ENCODE data around the gene GAS7.
"Not testable (repeated sequence)": the region's sequence is repeated elsewhere in the genome, so short reads cannot be mapped to it uniquely, and the experiment has no call there.

The GAS7 gene

GRCh38 chr17:10105513-10106001 is 92.8 kb downstream of the GAS7 start:
- DNase-seq = no peak

DNA sequence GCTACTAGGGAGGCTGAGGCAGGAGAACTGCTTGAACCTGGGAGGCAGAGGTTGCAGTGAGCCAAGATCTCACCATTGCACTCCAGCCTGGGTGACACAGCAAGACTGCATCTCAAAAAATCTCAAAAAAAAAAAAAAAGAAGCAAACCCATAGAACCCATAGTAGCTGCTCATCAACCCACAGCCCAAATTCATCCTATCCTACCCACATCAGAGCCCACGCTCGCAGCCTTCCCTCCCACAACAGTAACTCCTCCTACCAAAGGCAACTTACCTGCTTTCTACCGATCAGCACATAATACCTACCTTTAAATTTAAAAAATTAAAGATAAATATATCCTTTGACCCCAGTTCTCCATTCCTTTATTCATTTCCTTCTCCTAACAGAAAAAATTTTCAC is 94.7 kb downstream of the GAS7 start:
- DNase-seq = no peak

DNA sequence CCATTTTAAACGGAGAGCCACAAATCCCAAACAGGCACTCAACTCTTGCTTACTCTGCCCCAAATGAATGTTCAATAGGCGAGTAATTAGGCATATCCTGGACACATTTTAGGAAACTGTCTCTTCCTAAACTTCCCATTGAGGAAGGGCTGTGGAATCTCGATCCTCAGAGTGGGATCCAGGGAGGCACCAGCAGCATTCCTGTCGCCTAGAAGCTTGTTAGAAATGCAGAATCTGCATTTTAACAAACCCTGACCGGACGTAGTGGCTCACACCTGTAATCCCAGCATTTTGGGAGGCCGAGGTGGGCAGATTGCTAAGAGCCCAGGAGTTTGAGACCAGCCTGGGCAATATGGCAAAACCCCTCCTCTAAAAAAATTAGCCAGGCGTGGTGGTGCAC is 95.6 kb downstream of the GAS7 start:
- DNase-seq = no peak

DNA sequence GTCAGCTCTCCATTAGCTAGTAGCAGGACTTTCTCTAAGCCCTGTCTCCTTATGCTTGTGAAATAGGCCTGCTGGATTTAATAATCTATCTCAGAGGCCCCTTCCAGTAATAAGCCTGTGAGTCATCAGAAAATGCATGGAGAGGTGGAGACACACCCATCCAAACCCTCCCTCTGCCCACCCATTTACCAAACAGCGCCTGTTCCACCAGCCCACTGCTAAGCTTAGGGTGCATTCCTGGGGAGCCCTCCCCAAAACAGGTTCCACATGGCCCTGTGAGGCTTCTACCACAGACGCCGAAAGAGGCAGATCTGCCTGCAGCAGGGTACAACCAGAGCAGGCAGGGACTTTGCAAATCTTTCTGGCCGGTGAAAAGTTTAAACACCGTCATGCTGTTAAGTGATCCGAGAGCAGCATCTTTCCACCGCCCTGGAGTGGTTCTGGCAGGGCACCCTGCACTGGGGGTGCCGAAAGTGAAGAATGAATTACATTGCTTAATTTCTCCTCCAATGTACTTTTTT is 99.3 kb downstream of the GAS7 start:
- DNase-seq = no peak

DNA sequence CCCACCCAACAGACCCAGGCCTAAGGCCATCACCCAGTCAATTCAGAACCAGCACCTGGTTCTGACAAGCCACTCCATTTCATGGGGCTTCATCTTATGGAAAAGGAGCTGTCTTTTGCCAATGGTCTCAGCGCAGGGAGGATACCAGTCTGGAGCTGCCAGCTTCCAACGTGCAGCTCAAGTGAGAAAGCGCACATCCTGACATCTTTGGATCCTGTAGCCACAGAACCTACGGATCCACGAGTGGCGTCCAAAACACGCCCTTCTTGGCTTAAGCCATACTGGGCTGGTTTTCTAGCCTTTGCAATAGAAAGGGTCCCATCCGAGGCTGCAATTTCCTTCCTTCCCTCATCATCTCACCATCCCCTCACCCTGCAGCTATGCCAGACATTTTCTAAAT is 101.8 kb downstream of the GAS7 start:
- DNase-seq = no peak

- DNase-seq = not testable (repeated sequence)
These were observed 103.1 kb downstream of the GAS7 start for GRCh38 chr17:10095295-10095694.

DNA sequence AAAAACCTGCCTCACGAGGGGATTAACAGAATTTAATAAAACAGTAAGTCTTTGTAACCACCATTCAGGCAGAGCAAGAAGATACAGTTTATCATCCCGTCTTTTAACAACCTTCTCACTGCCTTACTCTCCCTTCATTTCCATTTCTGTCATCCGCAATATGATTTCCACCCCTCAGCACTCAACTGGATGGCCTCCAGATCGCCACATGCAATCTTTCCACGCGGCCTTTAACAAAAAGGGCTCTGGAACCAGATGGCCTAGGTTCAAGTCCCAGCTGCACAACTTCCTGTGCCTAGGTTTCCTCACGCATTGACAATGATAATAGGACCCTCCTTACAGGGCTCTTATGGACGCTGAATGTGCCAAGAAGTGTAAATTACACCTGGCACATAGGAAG is 103.6 kb downstream of the GAS7 start:
- DNase-seq = no peak

GRCh38 chr17:10092595-10092994 is 105.8 kb downstream of the GAS7 start:
- DNase-seq = no peak

- DNase-seq = no peak
These were observed 107.4 kb downstream of the GAS7 start for GRCh38 chr17:10091046-10091445.

GRCh38 chr17:10089196-10089804 is 109.1 kb downstream of the GAS7 start:
- DNase-seq = no peak

GRCh38 chr17:10088444-10088843 is 110.0 kb downstream of the GAS7 start:
- no peak for DNase-seq

DNA sequence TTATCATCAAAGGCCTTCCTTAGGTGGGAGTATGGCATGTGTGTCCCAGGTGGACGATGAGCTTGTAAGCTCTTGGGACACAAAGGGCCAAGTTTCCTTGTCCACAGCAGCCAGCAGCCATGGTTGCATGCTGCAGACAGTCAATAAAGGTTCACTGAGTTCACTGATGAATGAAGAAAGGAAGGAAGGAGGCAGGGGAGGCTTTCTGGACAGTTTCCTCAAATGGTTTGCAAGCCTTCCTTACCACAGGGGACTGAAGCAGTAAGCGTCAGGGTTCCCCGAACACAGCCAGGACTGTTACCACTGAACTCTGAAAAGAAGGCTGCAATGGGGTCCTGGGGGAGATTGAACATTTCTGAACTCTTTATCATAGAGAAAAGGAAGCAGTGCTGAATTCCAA is 111.1 kb downstream of the GAS7 start:
- no peak for DNase-seq

GRCh38 chr17:10083864-10084263 is 114.5 kb downstream of the GAS7 start:
- DNase-seq = no peak

GRCh38 chr17:10082795-10083194 is 115.6 kb downstream of the GAS7 start:
- DNase-seq = no peak

DNA sequence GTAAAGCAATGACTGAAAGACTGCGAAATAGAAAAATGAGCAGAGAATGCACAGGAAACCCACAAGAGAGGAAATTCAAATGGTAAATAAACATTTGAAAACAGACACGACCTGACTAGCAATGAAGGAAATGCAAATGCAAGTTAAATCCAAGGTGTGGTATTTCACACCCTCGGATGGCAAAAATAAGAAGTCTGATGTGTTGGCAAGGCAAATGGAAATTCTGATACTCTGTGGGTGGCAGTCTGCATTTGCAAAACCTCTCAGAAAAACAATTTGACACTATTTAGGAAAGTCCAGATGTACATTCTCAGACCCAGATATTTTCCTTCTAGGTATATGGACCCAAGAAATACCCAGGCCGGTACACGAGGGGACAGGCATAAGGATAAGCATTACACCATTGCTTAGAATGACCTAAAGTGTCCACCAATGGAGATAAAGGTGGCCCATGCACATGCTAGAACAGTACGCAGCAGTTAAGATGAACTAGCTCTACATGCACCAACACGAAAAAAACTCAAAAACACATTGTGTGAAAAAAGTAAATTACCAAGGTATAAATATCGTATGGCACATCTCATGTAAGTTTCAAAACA is 116.7 kb downstream of the GAS7 start:
- no peak for DNase-seq

DNA sequence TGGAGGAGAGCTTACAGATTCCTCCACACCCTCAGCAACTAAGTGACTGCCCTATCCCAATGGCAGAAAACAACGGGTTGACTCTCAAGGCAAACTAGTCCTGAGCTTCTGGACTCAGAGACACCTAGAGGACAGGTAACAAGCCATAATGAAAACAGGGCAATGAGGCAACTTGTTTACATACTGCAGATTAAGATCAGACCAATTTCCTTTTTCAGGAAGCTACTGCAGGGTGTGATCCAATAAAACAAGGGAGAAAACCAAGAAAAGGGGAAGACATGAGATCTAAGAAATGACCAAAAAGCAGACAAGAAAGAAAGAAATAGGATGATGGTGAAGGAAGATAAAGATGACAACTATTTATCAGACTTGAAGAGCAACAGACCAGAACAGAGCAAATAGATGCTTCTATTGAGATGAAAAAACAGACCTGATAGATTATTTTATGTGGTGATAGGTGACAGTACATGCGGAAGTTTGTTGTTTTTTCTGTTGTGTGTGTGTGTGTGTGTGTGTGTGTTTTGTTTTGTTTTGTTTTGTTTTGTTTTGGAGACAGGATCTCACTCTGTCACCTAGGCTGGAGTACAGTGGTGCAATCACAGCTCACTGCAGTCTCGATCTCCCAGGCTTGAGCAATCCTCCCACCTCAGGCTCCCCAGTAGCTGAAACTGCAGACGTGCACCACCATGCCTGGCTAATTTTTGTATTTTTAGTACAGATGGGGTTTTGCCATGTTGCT is 120.7 kb downstream of the GAS7 start:
- DNase-seq = no peak

- no peak for DNase-seq
These were observed 122.5 kb downstream of the GAS7 start for GRCh38 chr17:10075919-10076318.

GRCh38 chr17:10073941-10074340 is 124.5 kb downstream of the GAS7 start:
- DNase-seq = no peak

- DNase-seq = no peak
These were observed 125.6 kb downstream of the GAS7 start for GRCh38 chr17:10072556-10073425.

DNA sequence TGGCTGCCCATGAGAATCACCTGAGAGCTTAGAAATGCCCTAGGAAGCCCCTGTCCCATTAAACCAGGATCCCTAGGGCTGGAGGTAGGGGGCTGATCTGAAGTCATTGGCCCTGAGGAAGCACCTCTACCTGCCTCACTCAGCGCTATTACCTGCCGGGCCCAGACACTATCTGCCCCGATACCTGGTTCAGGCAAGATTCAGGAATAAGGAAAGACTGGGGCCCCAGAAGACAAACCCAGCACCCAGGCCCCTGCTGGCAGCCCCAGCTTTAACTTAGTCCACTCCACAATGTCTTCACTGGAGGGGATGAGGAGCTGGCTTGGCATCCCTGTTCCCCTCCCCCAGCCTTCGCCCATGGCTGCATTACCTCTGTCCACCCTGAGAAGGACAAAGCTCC is 126.3 kb downstream of the GAS7 start:
- no peak for DNase-seq

- DNase-seq = no peak
These were observed 127.3 kb downstream of the GAS7 start for GRCh38 chr17:10071141-10071540.

GRCh38 chr17:10070690-10071089 is 127.7 kb downstream of the GAS7 start:
- DNase-seq = no peak

DNA sequence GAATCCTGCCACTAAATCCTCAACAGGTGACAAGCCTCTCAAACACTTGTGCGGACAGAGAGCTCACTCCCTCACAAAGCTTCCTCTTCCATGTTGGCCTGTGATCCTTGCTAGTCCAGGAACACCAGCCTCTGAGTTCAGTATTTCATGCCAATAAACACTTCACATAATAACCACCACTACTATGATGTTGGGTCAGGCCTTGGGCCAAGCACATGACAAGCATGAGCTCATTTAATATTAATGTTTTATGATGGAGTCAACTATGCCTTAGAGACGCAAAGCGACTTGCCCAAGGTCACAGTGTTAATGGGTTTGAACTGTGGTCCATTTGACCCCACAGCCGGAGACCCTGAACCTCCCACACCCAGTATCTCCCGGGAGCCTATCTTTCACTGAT is 129.1 kb downstream of the GAS7 start:
- DNase-seq = no peak
